ENCODE measurements around the gene DNM3. TPM values are rescaled to one million over a fixed set of nuclear protein-coding genes. Genes with fewer than 3 reads are reported as not detected.

The DNM3 gene
- total and polyA plus RNA-seq, 2 donors (not counting 1 experiment from before 2014, with no cell fraction given), result 1.0 to 1.3 TPM

- TF ChIP-seq CTCF (IDR thresholded peaks at IDR 0.05) (no peak), EZH2 (IDR thresholded peaks at IDR 0.05; ENCODE audit: borderline replicate concordance, insufficient read depth, low read depth, low read length, poor library complexity, severe bottlenecking) (no peak)
- no peak overlapping the region for H3K4me3 Mint-ChIP-seq
- no peak overlapping the region for H3K4me3 ChIP-seq (ENCODE audit: control extremely low read depth in 1 of 5, extremely low read depth in 1 of 5, insufficient read depth in 1 of 5, low read depth in 2 of 5, low read length in 4 of 5)
- no peak overlapping the region for H3K9ac ChIP-seq (ENCODE audit: low read length)
- ChIA-PET CTCF (no interaction called here), POLR2A (no interaction called here)
- H3K4me2 ChIP-seq (replicated peaks; ENCODE audit: low read depth, low read length, poor library complexity, severe bottlenecking), result no peak overlapping the region
- H4K20me1 ChIP-seq (ENCODE audit: control insufficient read depth, insufficient read depth, low read length, poor library complexity, severe bottlenecking), result no peaks in the 10 kb centered on the region
- intact Hi-C loops (cut with micrococcal nuclease), result no loop called here
- H3K9me3 Mint-ChIP-seq (ENCODE audit: insufficient read depth), result no peaks in the 10 kb centered on the region
- peaks cover 19% of the 10 kb centered on the region for H3K27me3 Mint-ChIP-seq
- no CpG with 5 or more reads among the region's 1 CpG for WGBS (ENCODE audit: insufficient coverage)
- H3K79me2 ChIP-seq (ENCODE audit: control insufficient read depth, insufficient read depth, low read length), result no peaks in the 10 kb centered on the region
- no peaks in the 10 kb centered on the region for H3K4me1 Mint-ChIP-seq
- H3K36me3 ChIP-seq (replicated peaks in 1 of 2; ENCODE audit: control extremely low read depth in 1 of 2, control insufficient read depth in 1 of 2, extremely low read depth in 1 of 2, insufficient read depth in 2 of 2, low read length in 1 of 2), result no peaks in the 10 kb centered on the region
- ATAC-seq (ENCODE audit: low read depth) (no peak), DNase-seq (no peak)
- H3K27ac ChIP-seq (ENCODE audit: low read length in 2 of 2), result no peak overlapping the region
- H2AFZ ChIP-seq (ENCODE audit: insufficient read depth, low read depth, low read length, poor library complexity, severe bottlenecking), result no peak overlapping the region
- no peaks in the 10 kb centered on the region for H3K4me1 ChIP-seq (ENCODE audit: control insufficient read depth in 2 of 2, insufficient read depth in 2 of 2, low read length in 2 of 2)
- H3K9me3 ChIP-seq (ENCODE audit: control extremely low read depth in 1 of 3, control insufficient read depth in 2 of 3, insufficient read depth in 1 of 3, low read length in 2 of 3), result no peaks in the 10 kb centered on the region
- H3K27me3 ChIP-seq (replicated peaks in 1 of 4; ENCODE audit: control extremely low read depth in 1 of 4, control insufficient read depth in 3 of 4, insufficient read depth in 4 of 4, low read length in 3 of 4), result peaks cover 0 to 3% (median 0%) of the 10 kb centered on the region in 4 experiments
- H3K27ac Mint-ChIP-seq, result no peak overlapping the region
Measured at GRCh38 chr1:171953835-171954234, 112.5 kb downstream of the DNM3 start.

GRCh38 chr1:171954361-171954760, 113.1 kb downstream of the DNM3 start:
- no peak for ATAC-seq (ENCODE audit: low read depth)
- H3K27ac Mint-ChIP-seq, result no peak overlapping the region
- H3K4me1 ChIP-seq (ENCODE audit: control insufficient read depth in 2 of 2, insufficient read depth in 2 of 2, low read length in 2 of 2), result no peaks in the 10 kb centered on the region
- H4K20me1 ChIP-seq (ENCODE audit: control insufficient read depth, insufficient read depth, low read length, poor library complexity, severe bottlenecking), result no peaks in the 10 kb centered on the region
- no peaks in the 10 kb centered on the region for H3K36me3 ChIP-seq (replicated peaks in 1 of 2; ENCODE audit: control extremely low read depth in 1 of 2, control insufficient read depth in 1 of 2, extremely low read depth in 1 of 2, insufficient read depth in 2 of 2, low read length in 1 of 2)
- H3K27me3 Mint-ChIP-seq, result peaks cover 19% of the 10 kb centered on the region
- H3K9me3 Mint-ChIP-seq (ENCODE audit: insufficient read depth), result no peaks in the 10 kb centered on the region
- no peak overlapping the region for H3K27ac ChIP-seq (ENCODE audit: low read length in 2 of 2)
- H3K4me3 ChIP-seq (ENCODE audit: control extremely low read depth in 1 of 5, extremely low read depth in 1 of 5, insufficient read depth in 1 of 5, low read depth in 2 of 5, low read length in 4 of 5), result no peak overlapping the region
- no peak for DNase-seq
- no peaks in the 10 kb centered on the region for H3K79me2 ChIP-seq (ENCODE audit: control insufficient read depth, insufficient read depth, low read length)
- H2AFZ ChIP-seq (ENCODE audit: insufficient read depth, low read depth, low read length, poor library complexity, severe bottlenecking), result no peak overlapping the region
- H3K4me2 ChIP-seq (replicated peaks; ENCODE audit: low read depth, low read length, poor library complexity, severe bottlenecking), result no peak overlapping the region
- intact Hi-C loops (cut with micrococcal nuclease), result no loop called here
- H3K4me1 Mint-ChIP-seq, result no peaks in the 10 kb centered on the region
- H3K27me3 ChIP-seq (replicated peaks in 1 of 4; ENCODE audit: control extremely low read depth in 1 of 4, control insufficient read depth in 3 of 4, insufficient read depth in 4 of 4, low read length in 3 of 4), result peaks cover 0 to 3% (median 0%) of the 10 kb centered on the region in 4 experiments
- no peaks in the 10 kb centered on the region for H3K9me3 ChIP-seq (ENCODE audit: control extremely low read depth in 1 of 3, control insufficient read depth in 2 of 3, insufficient read depth in 1 of 3, low read length in 2 of 3)
- no peak overlapping the region for H3K4me3 Mint-ChIP-seq
- TF ChIP-seq EZH2 (IDR thresholded peaks at IDR 0.05; ENCODE audit: borderline replicate concordance, insufficient read depth, low read depth, low read length, poor library complexity, severe bottlenecking) (no peak), CTCF (IDR thresholded peaks at IDR 0.05) (no peak)
- CTCF ChIA-PET, result no interaction called here
- no peak overlapping the region for H3K9ac ChIP-seq (ENCODE audit: low read length)
- no CpG with 5 or more reads among the region's 4 CpGs for WGBS (ENCODE audit: insufficient coverage)
- POLR2A ChIA-PET, result no interaction called here
